DMS153 (cell line): ENCODE measurements around the gene TMEM185B.
A peak's percentile ranks its signal among the peaks of the same experiment; 100 is the strongest.
"Not testable (repeated sequence)": the region's sequence is repeated elsewhere in the genome, so short reads cannot be mapped to it uniquely, and the experiment has no call there.

ENCODE experiments used
- DNase-seq: peaks from one replicate; lab custom pipeline; 2025; lab: John Stamatoyannopoulos, UW

TMEM185B gene

GRCh38 chr2:120206022-120206581 lies 17.1 kb downstream of the TMEM185B start:
- DNase-seq = no peak

DNA sequence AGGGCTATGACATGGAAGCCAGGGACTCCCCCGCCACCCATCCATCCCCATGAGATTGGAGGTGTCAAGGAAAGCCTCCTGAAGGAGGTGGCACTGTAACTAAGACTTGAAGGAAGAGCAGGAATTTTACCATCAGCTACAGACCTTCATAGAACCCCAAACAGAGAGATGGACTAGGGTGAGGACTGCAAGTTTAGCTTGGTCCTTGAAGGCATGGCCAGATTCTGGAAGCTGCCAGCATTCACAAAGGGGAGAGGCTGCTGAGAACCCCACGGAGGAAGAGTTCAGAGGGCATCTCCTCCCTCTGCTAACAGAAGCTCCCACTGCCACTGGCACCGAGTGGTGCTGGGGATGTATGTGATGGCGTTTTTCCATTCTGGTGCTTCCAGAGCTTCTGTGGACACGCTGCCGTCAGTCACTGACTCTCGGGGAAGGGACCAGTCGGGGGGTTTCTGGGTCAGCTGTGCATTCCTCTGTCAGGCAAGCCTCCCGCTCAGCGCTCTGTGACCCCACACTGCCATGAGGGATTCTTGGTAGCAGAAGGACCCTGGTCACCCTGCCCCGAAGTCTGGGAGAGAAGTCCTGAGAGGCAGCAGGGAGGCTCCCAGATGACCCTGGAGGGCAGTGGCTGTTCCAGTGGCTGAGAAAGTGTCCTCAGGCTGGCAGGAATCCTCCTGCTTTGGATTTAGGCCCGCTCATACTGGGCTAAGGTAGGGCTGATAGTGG lies 18.1 kb downstream of the TMEM185B start:
- no peak for DNase-seq

DNA sequence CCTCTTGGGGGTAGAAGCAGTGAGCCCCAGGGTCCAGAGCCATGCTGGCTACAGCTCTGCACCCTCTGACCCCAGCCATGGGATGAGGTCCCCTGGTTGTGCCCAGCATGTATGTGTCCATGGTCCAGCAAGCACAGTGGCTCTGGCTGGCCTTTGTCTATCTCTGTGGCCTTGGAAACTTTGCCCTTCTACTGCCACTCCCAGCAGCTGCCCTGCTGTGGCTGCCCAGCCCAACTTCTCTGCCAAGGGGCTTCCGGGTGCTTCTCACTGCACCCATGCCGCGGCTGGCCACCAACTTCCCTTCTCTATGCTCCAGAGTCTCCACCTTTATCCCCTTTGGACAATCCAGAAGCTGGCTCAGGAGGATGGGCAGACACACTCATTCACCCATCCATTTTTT lies 18.8 kb downstream of the TMEM185B start:
- no peak for DNase-seq

DNA sequence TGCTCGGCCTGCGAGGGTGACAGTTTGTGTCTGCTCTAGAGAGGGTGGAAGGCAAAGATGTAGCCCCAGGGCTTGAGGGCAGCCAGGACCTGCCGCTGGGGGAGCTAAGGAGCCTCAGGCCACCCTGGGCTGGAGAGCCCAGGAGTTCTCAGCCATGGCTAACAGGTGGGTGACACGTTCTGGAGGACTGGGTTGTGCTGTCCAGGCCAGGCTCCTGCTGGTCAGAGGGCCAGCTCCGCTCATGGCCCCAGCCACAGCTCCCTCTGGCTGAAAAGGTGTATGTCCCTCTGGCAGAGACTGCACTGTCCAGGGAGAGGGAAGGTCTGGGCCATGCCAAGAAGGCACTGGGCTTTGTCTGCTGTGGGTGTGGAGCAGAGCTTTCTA lies 19.2 kb downstream of the TMEM185B start:
- DNase-seq = no peak

- DNase-seq = no peak
Observed at GRCh38 chr2:120203251-120204021, 19.8 kb downstream of the TMEM185B start.

GRCh38 chr2:120199817-120200459 lies 23.3 kb downstream of the TMEM185B start:
- not testable (repeated sequence) for DNase-seq

DNA sequence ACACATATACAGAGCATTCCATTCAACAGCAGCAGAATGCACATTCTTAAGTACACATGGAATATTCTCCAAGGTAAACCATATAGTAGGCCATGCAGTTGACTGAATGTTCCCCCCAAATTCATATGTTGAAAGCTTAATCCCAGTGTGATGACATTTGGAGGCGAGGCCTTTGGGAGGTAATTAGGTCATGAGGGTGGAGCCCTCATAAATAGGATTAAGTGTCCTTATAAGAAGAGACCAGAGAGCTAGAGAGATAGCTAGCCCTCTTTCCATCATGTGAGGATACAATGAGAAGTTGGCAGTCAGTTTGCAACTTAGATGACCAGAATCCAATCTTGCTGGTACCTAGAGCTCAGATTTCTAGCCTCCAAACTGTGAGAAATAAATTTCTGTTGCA lies 27.6 kb downstream of the TMEM185B start:
- DNase-seq = no peak

GRCh38 chr2:120192280-120192679 lies 30.9 kb downstream of the TMEM185B start:
- DNase-seq = no peak

DNA sequence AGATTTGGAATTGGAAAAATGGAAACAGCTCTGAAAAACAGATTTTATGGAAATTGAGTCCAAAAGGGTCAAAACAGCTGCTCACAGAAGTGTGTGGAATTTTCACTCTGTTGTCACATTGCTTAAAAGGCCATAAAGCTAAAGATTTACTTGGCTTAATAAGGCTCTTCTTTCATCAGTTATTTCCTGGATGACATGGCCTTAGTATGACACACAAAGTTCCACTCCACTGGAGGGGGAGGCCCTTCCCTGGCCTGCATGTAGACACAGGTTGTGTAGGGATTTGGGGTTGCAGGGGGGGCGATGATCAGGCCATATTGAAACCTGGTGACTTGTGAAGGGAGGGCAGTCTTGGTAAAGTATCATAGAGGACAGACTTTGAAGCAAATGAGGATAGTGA lies 34.0 kb downstream of the TMEM185B start:
- DNase-seq = no peak

DNA sequence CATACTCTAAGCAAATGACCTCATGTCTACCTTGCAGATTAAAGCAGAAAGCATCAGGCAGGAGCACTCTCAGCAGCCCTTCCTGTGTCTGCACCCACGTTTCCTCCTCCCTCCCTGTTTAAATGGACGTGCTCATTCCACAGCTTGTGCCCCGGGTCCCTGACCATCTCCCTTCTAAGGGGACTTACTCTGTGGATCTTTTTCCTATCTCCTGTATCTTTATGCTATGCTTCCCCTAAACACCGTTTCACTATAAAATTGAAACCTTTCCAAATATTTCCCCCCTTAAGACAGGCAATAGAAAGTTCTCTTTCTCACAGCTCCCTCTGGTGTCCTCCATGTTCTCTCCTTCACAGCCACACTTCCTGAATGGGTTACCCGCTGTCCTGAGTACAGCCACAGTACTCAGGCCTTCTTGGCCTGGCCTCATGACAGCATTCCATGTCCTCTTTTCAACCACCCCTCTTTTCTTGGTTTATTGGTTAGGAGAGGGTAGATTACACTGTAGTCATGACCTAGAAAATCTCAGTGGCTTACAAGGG lies 41.1 kb downstream of the TMEM185B start:
- no peak for DNase-seq

GRCh38 chr2:120180066-120180465 lies 43.1 kb downstream of the TMEM185B start:
- no peak for DNase-seq

GRCh38 chr2:120179396-120179795 lies 43.8 kb downstream of the TMEM185B start:
- no peak for DNase-seq

DNA sequence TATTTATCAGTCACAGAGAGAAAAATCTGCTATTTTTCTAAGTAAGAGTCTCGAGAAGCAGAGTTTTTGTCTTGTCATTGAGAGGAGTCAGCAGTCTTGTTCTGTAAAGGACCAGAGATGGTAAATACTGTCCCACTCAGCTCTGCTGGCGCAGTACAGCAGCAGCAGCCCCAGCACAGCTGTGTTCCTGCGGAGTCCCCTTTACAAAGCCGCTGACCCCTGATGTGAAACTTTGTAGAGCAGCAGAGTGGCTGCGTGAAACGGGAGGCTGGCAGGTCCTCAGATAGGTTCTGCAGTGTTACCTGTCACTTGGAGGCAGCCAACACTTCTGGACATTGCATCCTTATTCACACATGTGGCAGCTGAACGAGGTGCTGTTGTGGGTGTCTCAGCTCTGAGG lies 45.2 kb downstream of the TMEM185B start:
- DNase-seq = no peak

DNA sequence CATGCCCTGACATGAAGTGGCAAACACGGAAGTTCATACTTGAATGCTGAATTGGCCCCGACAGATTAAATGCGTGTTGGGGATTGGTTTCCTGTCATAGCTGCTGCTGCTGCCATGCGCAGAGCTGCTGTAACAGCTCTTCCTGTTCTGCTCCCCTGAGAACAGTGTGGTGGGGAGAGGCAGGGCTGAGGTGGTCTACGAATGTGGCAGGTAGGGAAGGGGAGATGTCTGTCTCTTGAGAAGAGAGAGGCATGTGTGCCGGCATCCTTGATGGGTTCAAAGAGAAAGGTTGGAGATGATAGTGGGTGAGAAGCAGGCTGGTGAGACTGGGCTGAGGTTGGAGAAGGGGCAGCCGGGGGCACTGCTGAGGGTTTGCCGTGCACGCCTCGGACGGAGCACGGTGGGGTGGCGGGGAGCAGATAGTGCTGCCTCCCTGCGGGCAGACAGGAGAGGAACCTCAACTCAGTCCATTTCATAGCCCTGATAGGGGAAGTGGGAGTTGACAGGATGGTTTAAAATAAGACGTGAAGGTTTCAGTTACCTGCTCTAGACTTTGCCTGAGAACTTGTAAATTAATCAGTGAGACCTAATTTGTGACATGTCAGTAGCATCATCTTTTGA lies 46.1 kb downstream of the TMEM185B start:
- no peak for DNase-seq

GRCh38 chr2:120176526-120176925 lies 46.7 kb downstream of the TMEM185B start:
- DNase-seq = no peak

GRCh38 chr2:120174963-120175581 lies 48.1 kb downstream of the TMEM185B start:
- DNase-seq = peak; percentile 36
